A549 (cell line): ENCODE results near the gene CDH6. TPM values are rescaled to one million over a fixed set of nuclear protein-coding genes. Genes with fewer than 3 reads are reported as not detected.

ENCODE experiments used
- ATAC-seq, 2 experiments: fragments of 200-7000 bp in 1 of 2; fragments of >200 bp in 1 of 2; cut with Nextera tagmentation in 1 of 2; cut with Tn5 transposase in 1 of 2; 3 replicates each; pipeline versions ENCODE4 v1.8.0 to v1.9.1; 2018 to 2020; ENCODE audit warnings: mild to moderate bottlenecking in 1 of 2, moderate library complexity in 1 of 2
- CTCF ChIA-PET: fragments of 300-600 bp; sonication (Branson Sonifier 250); formaldehyde crosslinking; extraction: SDS; loops from one replicate; lab custom pipeline; 2021; ENCODE audit warnings: antibody characterized with exemption, inconsistent platforms; lab: Yijun Ruan, JAX
- POLR2A ChIA-PET: fragments of 350-600 bp; formaldehyde crosslinking; extraction: SDS; loops from one replicate; lab custom pipeline; 2021; ENCODE audit warnings: antibody characterized with exemption, inconsistent platforms; lab: Yijun Ruan, JAX
- DNase-seq, 2 experiments: peaks; one replicate each; pipeline versions ENCODE4 v3.0.0 to v3.0.0-alpha.2; 2011 to 2016; ENCODE audit warnings: low read depth in 1 of 2, low spot score in 1 of 2
- FAIRE-seq: peaks from 2 replicates; lab custom pipeline; 2011; peaks lifted over from hg19 to GRCh38; lab: Jason Lieb, UNC
- H3K27ac ChIP-seq, 2 experiments: fragments of >200 bp; sonication (Bioruptor Twin); formaldehyde crosslinking; 3 replicates each; pipeline ENCODE4 v1.5.1; 2016 to 2017
- H3K4me1 ChIP-seq: fragments of >200 bp; sonication (Bioruptor Twin); formaldehyde crosslinking; 3 replicates; pipeline ENCODE4 v1.6.1; 2016
- H3K4me2 ChIP-seq: fragments of >200 bp; sonication (Bioruptor Twin); formaldehyde crosslinking; 3 replicates; pipeline ENCODE4 v1.6.1; 2016
- H3K4me3 ChIP-seq: fragments of >200 bp; sonication (Bioruptor Twin); formaldehyde crosslinking; 3 replicates; pipeline ENCODE4 v1.5.1; 2016
- H3K9me3 ChIP-seq: fragments of >200 bp; sonication (Bioruptor Twin); formaldehyde crosslinking; 3 replicates; pipeline ENCODE4 v1.6.1; 2016
- CBX2 ChIP-seq: fragments of 200-600 bp; sonication (generic); IDR thresholded peaks from 2 replicates; pipeline ENCODE4 v1.6.1; 2016; ENCODE audit warnings: low read depth, mild to moderate bottlenecking, borderline replicate concordance
- CTCF ChIP-seq: fragments of >200 bp; sonication (Bioruptor Twin); formaldehyde crosslinking; IDR thresholded peaks from 3 replicates; pipeline ENCODE4 v1.5.1; 2016
- EHF ChIP-seq: fragments of 250-450 bp; sonication (Bioruptor Pico); IDR thresholded peaks from 2 replicates; pipeline ENCODE4 v1.5.0; 2020; ENCODE audit warnings: mild to moderate bottlenecking
- EHMT2 ChIP-seq: fragments of 200-600 bp; sonication (generic); IDR thresholded peaks from 2 replicates; pipeline ENCODE4 v1.6.1; 2016; ENCODE audit warnings: antibody characterized with exemption, low read depth, mild to moderate bottlenecking, moderate library complexity
- EP300 ChIP-seq, 2 experiments: fragments of >200 bp; sonication (Bioruptor Twin); formaldehyde crosslinking; IDR thresholded peaks; 2 replicates in 1 of 2; 3 replicates in 1 of 2; pipeline ENCODE4 v1.6.1; 2016 to 2017
- ESRRA ChIP-seq: fragments of 150-350 bp; IDR thresholded peaks from 2 replicates; pipeline ENCODE4 v1.6.1; 2014; ENCODE audit warnings: mild to moderate bottlenecking, low read length, borderline replicate concordance
- FOSB ChIP-seq: fragments of 250-450 bp; sonication (Bioruptor Pico); IDR thresholded peaks from 2 replicates; pipeline ENCODE4 v1.5.0; 2020; ENCODE audit warnings: mild to moderate bottlenecking, moderate library complexity
- FOSL2 ChIP-seq, 2 experiments: fragments of 450-650 bp in 1 of 2; fragments of >200 bp in 1 of 2; sonication (Bioruptor Twin) in 1 of 2; formaldehyde crosslinking; IDR thresholded peaks; 2 replicates each; pipeline versions ENCODE4 v1.5.0 to v1.6.1; 2016 to 2020; ENCODE audit warnings: mild to moderate bottlenecking in 1 of 2, moderate library complexity in 1 of 2
- GATA3 ChIP-seq: IDR thresholded peaks from 2 replicates; pipeline ENCODE4 v1.6.1; 2012; ENCODE audit warnings: borderline replicate concordance
- HMGXB4 ChIP-seq: fragments of 250-450 bp; sonication (Bioruptor Pico); IDR thresholded peaks from 2 replicates; pipeline ENCODE4 v1.5.0; 2021; ENCODE audit warnings: mild to moderate bottlenecking, moderate library complexity, borderline replicate concordance
- HOXA7 ChIP-seq: fragments of 250-450 bp; sonication (Bioruptor Pico); IDR thresholded peaks from 2 replicates; pipeline ENCODE4 v1.5.0; 2020; ENCODE audit warnings: mild to moderate bottlenecking, moderate library complexity
- HOXB5 ChIP-seq: fragments of 250-450 bp; sonication (Bioruptor Pico); IDR thresholded peaks from 2 replicates; pipeline ENCODE4 v1.5.0; 2020; ENCODE audit warnings: mild to moderate bottlenecking, moderate library complexity
- JUN ChIP-seq, 2 experiments: fragments of >200 bp; sonication (Bioruptor Twin); formaldehyde crosslinking; IDR thresholded peaks; 2 replicates in 1 of 2; 3 replicates in 1 of 2; pipeline ENCODE4 v1.6.1; 2016 to 2017
- MAZ ChIP-seq: fragments of 150-350 bp; IDR thresholded peaks from 2 replicates; pipeline ENCODE4 v1.6.1; 2014; ENCODE audit warnings: antibody characterized with exemption, low read depth, low read length, borderline replicate concordance
- NFE2L2 ChIP-seq: fragments of 150-350 bp; conservative IDR thresholded peaks from 2 replicates; pipeline ENCODE4 v1.6.1; 2014; ENCODE audit warnings: low read length
- PHF8 ChIP-seq: fragments of 200-600 bp; sonication (generic); IDR thresholded peaks from 2 replicates; pipeline ENCODE4 v1.6.1; 2016; ENCODE audit warnings: low read depth, mild to moderate bottlenecking, antibody characterized with exemption, moderate library complexity, borderline replicate concordance
- RAD21 ChIP-seq, 2 experiments: fragments of >200 bp in 1 of 2; sonication (Bioruptor Twin) in 1 of 2; formaldehyde crosslinking in 1 of 2; IDR thresholded peaks in 1 of 2; conservative IDR thresholded peaks in 1 of 2; 2 replicates in 1 of 2; 3 replicates in 1 of 2; pipeline ENCODE4 v1.6.1; 2012 to 2018; ENCODE audit warnings: inconsistent platforms in 1 of 2
- RFX5 ChIP-seq: fragments of 450-650 bp; IDR thresholded peaks from 2 replicates; pipeline ENCODE4 v1.7.1; 2014; ENCODE audit warnings: antibody characterized with exemption, mild to moderate bottlenecking, moderate library complexity
- RNF2 ChIP-seq: fragments of 200-600 bp; sonication (generic); IDR thresholded peaks from 2 replicates; pipeline ENCODE4 v1.6.1; 2016; ENCODE audit warnings: low read depth, mild to moderate bottlenecking, antibody characterized with exemption, moderate library complexity, borderline replicate concordance
- SREBF2 ChIP-seq: fragments of 450-650 bp; IDR thresholded peaks from 2 replicates; pipeline ENCODE4 v1.6.1; 2014; ENCODE audit warnings: mild to moderate bottlenecking, moderate library complexity
- TP53 ChIP-seq: fragments of 250-450 bp; sonication (Bioruptor Pico); IDR thresholded peaks from 2 replicates; pipeline ENCODE4 v1.5.0; 2021; ENCODE audit warnings: mild to moderate bottlenecking, moderate library complexity
- ZC3H11A ChIP-seq: fragments of 450-650 bp; IDR thresholded peaks from 2 replicates; pipeline ENCODE4 v1.6.1; 2014; ENCODE audit warnings: antibody characterized with exemption, mild to moderate bottlenecking
- ZSCAN20 ChIP-seq: fragments of 250-450 bp; sonication (Bioruptor Pico); IDR thresholded peaks from 2 replicates; pipeline ENCODE4 v1.8.0; 2022; ENCODE audit warnings: mild to moderate bottlenecking, moderate library complexity
- WGBS: methylation state at CpG from one replicate; pipeline ENCODE4 v1.1.6; 2017; ENCODE audit errors: missing lambda C conversion rate; 5-methylcytosine and 5-hydroxymethylcytosine counted together
- polyA plus RNA-seq, 4 experiments: library from polyadenylated mRNA; depleted of rRNA in 3 of 4; stranded (reverse); fragments of >200 nt; fragmentation: RNase III in 1 of 4; extraction: RNeasy Plus Mini Kit Qiagen cat#74134 plus additional on column Dnase treatment in 1 of 4; gene quantifications; 2 replicates in 3 of 4; 3 replicates in 1 of 4; pipeline ENCODE4 v1.2.3, GENCODE V29; 2011 to 2017
- TF ChIP-seq, protein P1 (sequence below): IDR thresholded peaks from 2 replicates; pipeline ENCODE4 v1.6.1; 2012
- TF ChIP-seq, protein P2 (sequence below): fragments of 150-350 bp; IDR thresholded peaks from 2 replicates; pipeline ENCODE4 v1.6.1; 2014; ENCODE audit warnings: low read depth, mild to moderate bottlenecking, low read length
- TF ChIP-seq, protein P3 (sequence below): fragments of >200 bp; sonication (Bioruptor Twin); formaldehyde crosslinking; IDR thresholded peaks from 3 replicates; pipeline ENCODE4 v1.6.1; 2016

Gene CDH6
- polyA plus RNA-seq, 2 of the 4 experiments (the other 2 are of a cell fraction) = 0.25 to 0.61 TPM

DNA sequence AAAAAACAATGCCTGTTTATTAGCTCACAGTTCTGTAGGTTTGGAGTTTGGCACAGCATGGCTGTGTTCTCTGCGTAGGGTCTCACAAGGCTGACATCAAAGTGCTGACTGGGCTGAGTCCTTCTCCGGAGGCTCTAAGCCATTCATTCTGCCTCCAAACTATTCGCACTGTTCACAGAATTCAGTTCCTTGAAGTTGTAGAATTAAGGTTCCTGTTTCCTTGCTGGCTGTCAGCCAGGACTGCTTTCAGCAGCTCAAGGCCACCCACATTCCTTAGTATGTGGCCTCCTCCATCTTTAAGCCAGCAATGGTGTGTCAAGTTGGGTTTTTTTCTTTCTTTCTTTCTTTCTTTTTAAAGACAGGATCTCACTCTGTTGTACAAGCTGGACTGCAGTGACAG lies 161.9 kb downstream of the CDH6 start (continued):
- no peak for TF ChIP-seq HOXA7

DNA sequence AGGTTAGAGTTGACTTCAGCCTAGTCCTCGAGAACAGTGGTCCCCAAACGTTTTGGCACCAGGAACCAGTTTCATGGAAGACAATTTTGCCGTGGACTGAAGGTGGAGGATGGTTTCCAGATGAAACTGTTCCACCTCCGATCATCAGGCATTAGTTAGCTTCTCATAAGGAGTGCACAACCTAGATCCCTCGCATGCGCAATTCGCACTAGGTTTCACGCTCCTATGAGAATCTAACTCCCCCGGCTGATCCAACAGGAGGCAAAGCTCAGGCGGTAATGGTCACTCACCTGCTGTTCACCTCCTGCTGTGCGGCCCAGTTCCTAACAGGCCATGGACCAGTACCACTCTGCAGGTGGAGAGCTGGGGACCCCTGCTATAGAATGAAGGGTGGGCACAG lies 163.6 kb downstream of the CDH6 start:
- Histone ChIP-seq H3K4me2 (no peak overlapping the region), H3K4me1 (no peaks in the 10 kb centered on the region), H3K4me3 (no peak overlapping the region), H3K27ac (no peak overlapping the region), H3K9me3 (no peaks in the 10 kb centered on the region)
- TF ChIP-seq EHF (no peak), EHMT2 (no peak), CBX2 (no peak), ZC3H11A (no peak), FOSL2 (IDR thresholded peaks at IDR 0.05) (no peak), FOSL2 (CRISPR knock-in tag; IDR thresholded peaks at IDR 0.05) (no peak), SREBF2 (no peak), RNF2 (no peak)
- no peak for FAIRE-seq
- no peak for ATAC-seq
- no peak for DNase-seq
- CTCF ChIA-PET = interaction anchor here (1.1 kb wide), 1 partner anchor 36 kb away, joined by 3 read pairs; no protein-coding TSS in a partner anchor
- WGBS = 60% methylated on average over 11 of the region's 11 CpGs
- POLR2A ChIA-PET = no interaction called here

DNA sequence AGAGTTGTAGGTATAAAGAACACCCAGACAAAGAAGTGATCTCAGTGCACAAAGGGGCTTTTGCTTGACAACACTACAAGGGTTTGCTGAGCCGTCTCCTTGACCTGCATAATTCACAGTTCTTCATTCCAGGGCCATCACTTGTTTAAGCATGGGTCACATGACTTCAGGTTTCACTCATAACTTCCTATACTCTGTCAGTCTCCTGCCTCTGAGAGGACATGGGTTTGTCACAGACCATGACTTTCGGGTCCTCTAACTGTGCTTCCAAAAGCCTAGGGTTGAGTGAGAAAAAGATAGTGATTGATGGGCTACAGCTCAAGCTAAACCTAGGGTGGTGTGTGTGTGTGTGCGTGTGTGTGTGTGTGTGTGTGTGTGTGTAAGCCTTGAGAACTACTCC lies 166.4 kb downstream of the CDH6 start:
- POLR2A ChIA-PET = no interaction called here
- ATAC-seq (no peak), DNase-seq (no peak), FAIRE-seq (no peak)
- 24% methylated on average over 3 of the region's 3 CpGs for WGBS
- CTCF ChIA-PET = no interaction called here
- Histone ChIP-seq H3K4me2 (no peak overlapping the region), H3K9me3 (no peaks in the 10 kb centered on the region), H3K4me1 (no peaks in the 10 kb centered on the region), H3K4me3 (no peak overlapping the region), H3K27ac (no peak overlapping the region)
- TF ChIP-seq FOSB (CRISPR knock-in tag) = no peak
- TF ChIP-seq RFX5 = no peak

- no peak overlapping the region for H3K4me2 ChIP-seq
- no peak overlapping the region for H3K4me3 ChIP-seq
- no peak for DNase-seq
- TF ChIP-seq PHF8 (no peak), EP300 (IDR thresholded peaks at IDR 0.05) (no peak), CTCF (no peak), SREBF2 (no peak), HOXB5 (CRISPR knock-in tag) (no peak), MAZ (no peak), HMGXB4 (CRISPR knock-in tag) (no peak), ESRRA (no peak), ZSCAN20 (CRISPR knock-in tag) (no peak), JUN (IDR thresholded peaks at IDR 0.05) (no peak), NFE2L2 (no peak), RAD21 (conservative IDR thresholded peaks at IDR 0.05 in 1 of 2, IDR thresholded peaks at IDR 0.05 in 1 of 2) (no peak), TP53 (CRISPR knock-in tag) (no peak), GATA3 (no peak), CBX2 (no peak), RNF2 (no peak)
- TF ChIP-seq, protein P1, sequence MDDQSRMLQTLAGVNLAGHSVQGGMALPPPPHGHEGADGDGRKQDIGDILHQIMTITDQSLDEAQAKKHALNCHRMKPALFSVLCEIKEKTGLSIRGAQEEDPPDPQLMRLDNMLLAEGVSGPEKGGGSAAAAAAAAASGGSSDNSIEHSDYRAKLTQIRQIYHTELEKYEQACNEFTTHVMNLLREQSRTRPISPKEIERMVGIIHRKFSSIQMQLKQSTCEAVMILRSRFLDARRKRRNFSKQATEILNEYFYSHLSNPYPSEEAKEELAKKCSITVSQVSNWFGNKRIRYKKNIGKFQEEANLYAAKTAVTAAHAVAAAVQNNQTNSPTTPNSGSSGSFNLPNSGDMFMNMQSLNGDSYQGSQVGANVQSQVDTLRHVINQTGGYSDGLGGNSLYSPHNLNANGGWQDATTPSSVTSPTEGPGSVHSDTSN = no peak
- TF ChIP-seq, protein P2, sequence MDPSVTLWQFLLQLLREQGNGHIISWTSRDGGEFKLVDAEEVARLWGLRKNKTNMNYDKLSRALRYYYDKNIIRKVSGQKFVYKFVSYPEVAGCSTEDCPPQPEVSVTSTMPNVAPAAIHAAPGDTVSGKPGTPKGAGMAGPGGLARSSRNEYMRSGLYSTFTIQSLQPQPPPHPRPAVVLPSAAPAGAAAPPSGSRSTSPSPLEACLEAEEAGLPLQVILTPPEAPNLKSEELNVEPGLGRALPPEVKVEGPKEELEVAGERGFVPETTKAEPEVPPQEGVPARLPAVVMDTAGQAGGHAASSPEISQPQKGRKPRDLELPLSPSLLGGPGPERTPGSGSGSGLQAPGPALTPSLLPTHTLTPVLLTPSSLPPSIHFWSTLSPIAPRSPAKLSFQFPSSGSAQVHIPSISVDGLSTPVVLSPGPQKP = no peak
- TF ChIP-seq, protein P3, sequence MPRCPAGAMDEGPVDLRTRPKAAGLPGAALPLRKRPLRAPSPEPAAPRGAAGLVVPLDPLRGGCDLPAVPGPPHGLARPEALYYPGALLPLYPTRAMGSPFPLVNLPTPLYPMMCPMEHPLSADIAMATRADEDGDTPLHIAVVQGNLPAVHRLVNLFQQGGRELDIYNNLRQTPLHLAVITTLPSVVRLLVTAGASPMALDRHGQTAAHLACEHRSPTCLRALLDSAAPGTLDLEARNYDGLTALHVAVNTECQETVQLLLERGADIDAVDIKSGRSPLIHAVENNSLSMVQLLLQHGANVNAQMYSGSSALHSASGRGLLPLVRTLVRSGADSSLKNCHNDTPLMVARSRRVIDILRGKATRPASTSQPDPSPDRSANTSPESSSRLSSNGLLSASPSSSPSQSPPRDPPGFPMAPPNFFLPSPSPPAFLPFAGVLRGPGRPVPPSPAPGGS = no peak
- TF ChIP-seq, all 56 proteins: peak for 0
- no peak overlapping the region for H3K27ac ChIP-seq
- ChIA-PET CTCF (no interaction called here), POLR2A (no interaction called here)
- no peak for ATAC-seq
- no peak for FAIRE-seq
- H3K4me1 ChIP-seq = no peaks in the 10 kb centered on the region
- 13% methylated on average over 1 of the region's 1 CpG for WGBS
- H3K9me3 ChIP-seq = no peaks in the 10 kb centered on the region
These were observed 167.7 kb downstream of the CDH6 start for GRCh38 chr5:31361234-31361633.
